Measurements from ENCODE around the gene OR8S1. TPM values are rescaled to one million over a fixed set of nuclear protein-coding genes. Genes with fewer than 3 reads are reported as not detected.
"Not testable (repeated sequence)": the region's sequence is repeated elsewhere in the genome, so short reads cannot be mapped to it uniquely, and the experiment has no call there.

Gene OR8S1
- not detected for polyA plus RNA-seq (2013, experiment 1 of 2)
- not detected for polyA plus RNA-seq (2013, experiment 2 of 2)

GRCh38 chr12:48525332-48525731 lies at the start of gene OR8S1:
Gene OR8S1, plus strand, starts transcription at chr12:48525632. Its CDS starts 0 bp downstream, at chr12:48525632.
- 82 to 90% methylated on average over 3 to 4 of the region's 5 CpGs for WGBS, 2 experiments (ENCODE audit: insufficient coverage in 2 of 2)
- Histone ChIP-seq H3K4me1 (ENCODE audit: control insufficient read depth, insufficient read depth, low read length, poor library complexity, severe bottlenecking) (no peaks in the 10 kb centered on the region), H3K27ac (ENCODE audit: low read depth, low read length, severe bottlenecking) (no peak within 1 kb of the TSS), H3K9me3 (ENCODE audit: control insufficient read depth, low read length) (no peaks in the 10 kb centered on the region), H3K36me3 (ENCODE audit: control insufficient read depth, insufficient read depth, low read length) (no peaks in the 10 kb centered on the region), H3K4me3 (ENCODE audit: extremely low read depth, insufficient read depth, low read length, poor library complexity, severe bottlenecking) (no peak within 1 kb of the TSS)

- 80% methylated on average over 1 of the region's 2 CpGs; no CpG with 5 or more reads in 1 of the 2 experiments for WGBS, 2 experiments (ENCODE audit: insufficient coverage in 2 of 2)
- Histone ChIP-seq H3K27ac (ENCODE audit: low read depth, low read length, severe bottlenecking) (no peak within 1 kb of the TSS), H3K36me3 (ENCODE audit: control insufficient read depth, insufficient read depth, low read length) (no peaks in the 10 kb centered on the region), H3K4me1 (ENCODE audit: control insufficient read depth, insufficient read depth, low read length, poor library complexity, severe bottlenecking) (no peaks in the 10 kb centered on the region), H3K9me3 (ENCODE audit: control insufficient read depth, low read length) (no peaks in the 10 kb centered on the region), H3K4me3 (ENCODE audit: extremely low read depth, insufficient read depth, low read length, poor library complexity, severe bottlenecking) (no peak within 1 kb of the TSS)
These were observed 43.2 kb upstream of the OR8S1 start, which contains the start of gene C12orf54 for GRCh38 chr12:48482198-48482597. Gene C12orf54, plus strand, starts transcription at chr12:48482498. Its CDS starts 799 bp downstream, at chr12:48483297.

- no peaks in the 10 kb centered on the region for H3K9me3 ChIP-seq (ENCODE audit: control insufficient read depth, low read length)
- H3K27ac ChIP-seq (ENCODE audit: low read depth, low read length, severe bottlenecking): no peak overlapping the region
- H3K36me3 ChIP-seq (ENCODE audit: control insufficient read depth, insufficient read depth, low read length): no peaks in the 10 kb centered on the region
- no peak overlapping the region for H3K4me3 ChIP-seq (ENCODE audit: extremely low read depth, insufficient read depth, low read length, poor library complexity, severe bottlenecking)
- H3K4me1 ChIP-seq (ENCODE audit: control insufficient read depth, insufficient read depth, low read length, poor library complexity, severe bottlenecking): no peaks in the 10 kb centered on the region
- 85 to 87% methylated on average over 3 of the region's 3 CpGs for WGBS, 2 experiments (ENCODE audit: insufficient coverage in 2 of 2)
These were observed 42.5 kb upstream of the OR8S1 start for GRCh38 chr12:48482930-48483329.

- H3K9me3 ChIP-seq (ENCODE audit: control insufficient read depth, low read length): no peaks in the 10 kb centered on the region
- H3K4me3 ChIP-seq (ENCODE audit: extremely low read depth, insufficient read depth, low read length, poor library complexity, severe bottlenecking): no peak overlapping the region
- H3K27ac ChIP-seq (ENCODE audit: low read depth, low read length, severe bottlenecking): no peak overlapping the region
- no peaks in the 10 kb centered on the region for H3K4me1 ChIP-seq (ENCODE audit: control insufficient read depth, insufficient read depth, low read length, poor library complexity, severe bottlenecking)
- H3K36me3 ChIP-seq (ENCODE audit: control insufficient read depth, insufficient read depth, low read length): no peaks in the 10 kb centered on the region
- WGBS, 2 experiments (ENCODE audit: insufficient coverage in 2 of 2): 80% methylated on average over 2 of the region's 2 CpGs; no CpG with 5 or more reads in 1 of the 2 experiments
These were observed 39.2 kb upstream of the OR8S1 start for GRCh38 chr12:48486261-48486660.

- no peak overlapping the region for H3K27ac ChIP-seq (ENCODE audit: low read depth, low read length, severe bottlenecking)
- WGBS, 2 experiments (ENCODE audit: insufficient coverage in 2 of 2): 82 to 89% methylated on average over 3 to 5 of the region's 5 CpGs
- H3K4me1 ChIP-seq (ENCODE audit: control insufficient read depth, insufficient read depth, low read length, poor library complexity, severe bottlenecking): no peaks in the 10 kb centered on the region
- H3K4me3 ChIP-seq (ENCODE audit: extremely low read depth, insufficient read depth, low read length, poor library complexity, severe bottlenecking): no peak overlapping the region
- H3K9me3 ChIP-seq (ENCODE audit: control insufficient read depth, low read length): no peaks in the 10 kb centered on the region
- no peaks in the 10 kb centered on the region for H3K36me3 ChIP-seq (ENCODE audit: control insufficient read depth, insufficient read depth, low read length)
These were observed 38.8 kb upstream of the OR8S1 start for GRCh38 chr12:48486679-48487078.

- Histone ChIP-seq H3K9me3 (ENCODE audit: control insufficient read depth, low read length) (no peaks in the 10 kb centered on the region), H3K4me1 (ENCODE audit: control insufficient read depth, insufficient read depth, low read length, poor library complexity, severe bottlenecking) (no peaks in the 10 kb centered on the region), H3K4me3 (ENCODE audit: extremely low read depth, insufficient read depth, low read length, poor library complexity, severe bottlenecking) (no peak overlapping the region), H3K36me3 (ENCODE audit: control insufficient read depth, insufficient read depth, low read length) (no peaks in the 10 kb centered on the region), H3K27ac (ENCODE audit: low read depth, low read length, severe bottlenecking) (no peak overlapping the region)
- 67 to 88% methylated on average over 1 of the region's 2 CpGs for WGBS, 2 experiments (ENCODE audit: insufficient coverage in 2 of 2)
These were observed 36.4 kb upstream of the OR8S1 start for GRCh38 chr12:48489012-48489411.

- WGBS, 2 experiments (ENCODE audit: insufficient coverage in 2 of 2): 81 to 93% methylated on average over 5 to 6 of the region's 7 CpGs
- H3K36me3 ChIP-seq (ENCODE audit: control insufficient read depth, insufficient read depth, low read length); H3K27ac ChIP-seq (ENCODE audit: low read depth, low read length, severe bottlenecking); H3K9me3 ChIP-seq (ENCODE audit: control insufficient read depth, low read length); H3K4me3 ChIP-seq (ENCODE audit: extremely low read depth, insufficient read depth, low read length, poor library complexity, severe bottlenecking); H3K4me1 ChIP-seq (ENCODE audit: control insufficient read depth, insufficient read depth, low read length, poor library complexity, severe bottlenecking): not testable (repeated sequence)
These were observed 36.0 kb upstream of the OR8S1 start for GRCh38 chr12:48489456-48489855.

- not testable (repeated sequence) for H3K36me3 ChIP-seq (ENCODE audit: control insufficient read depth, insufficient read depth, low read length); H3K27ac ChIP-seq (ENCODE audit: low read depth, low read length, severe bottlenecking); H3K9me3 ChIP-seq (ENCODE audit: control insufficient read depth, low read length); H3K4me1 ChIP-seq (ENCODE audit: control insufficient read depth, insufficient read depth, low read length, poor library complexity, severe bottlenecking); H3K4me3 ChIP-seq (ENCODE audit: extremely low read depth, insufficient read depth, low read length, poor library complexity, severe bottlenecking)
- 96% methylated on average over 4 of the region's 32 CpGs; no CpG with 5 or more reads in 1 of the 2 experiments for WGBS, 2 experiments (ENCODE audit: insufficient coverage in 2 of 2)
These were observed 25.2 kb upstream of the OR8S1 start for GRCh38 chr12:48500281-48500680.

- peaks cover 16% of the 10 kb centered on the region for H3K9me3 ChIP-seq (ENCODE audit: control insufficient read depth, low read length)
- H3K27ac ChIP-seq (ENCODE audit: low read depth, low read length, severe bottlenecking); H3K4me3 ChIP-seq (ENCODE audit: extremely low read depth, insufficient read depth, low read length, poor library complexity, severe bottlenecking); H3K36me3 ChIP-seq (ENCODE audit: control insufficient read depth, insufficient read depth, low read length); H3K4me1 ChIP-seq (ENCODE audit: control insufficient read depth, insufficient read depth, low read length, poor library complexity, severe bottlenecking): not testable (repeated sequence)
- 72 to 73% methylated on average over 2 of the region's 2 CpGs for WGBS, 2 experiments (ENCODE audit: insufficient coverage in 2 of 2)
These were observed 18.6 kb upstream of the OR8S1 start for GRCh38 chr12:48506836-48507235.

GRCh38 chr12:48508987-48509386 lies 16.4 kb upstream of the OR8S1 start:
- Histone ChIP-seq H3K4me1 (ENCODE audit: control insufficient read depth, insufficient read depth, low read length, poor library complexity, severe bottlenecking) (no peaks in the 10 kb centered on the region), H3K9me3 (ENCODE audit: control insufficient read depth, low read length) (peaks cover 12% of the 10 kb centered on the region), H3K4me3 (ENCODE audit: extremely low read depth, insufficient read depth, low read length, poor library complexity, severe bottlenecking) (no peak overlapping the region), H3K36me3 (ENCODE audit: control insufficient read depth, insufficient read depth, low read length) (no peaks in the 10 kb centered on the region), H3K27ac (ENCODE audit: low read depth, low read length, severe bottlenecking) (no peak overlapping the region)
- 58 to 62% methylated on average over 2 of the region's 2 CpGs for WGBS, 2 experiments (ENCODE audit: insufficient coverage in 2 of 2)

- H3K36me3 ChIP-seq (ENCODE audit: control insufficient read depth, insufficient read depth, low read length): no peaks in the 10 kb centered on the region
- H3K4me3 ChIP-seq (ENCODE audit: extremely low read depth, insufficient read depth, low read length, poor library complexity, severe bottlenecking): no peak overlapping the region
- H3K27ac ChIP-seq (ENCODE audit: low read depth, low read length, severe bottlenecking): no peak overlapping the region
- H3K9me3 ChIP-seq (ENCODE audit: control insufficient read depth, low read length): peaks cover 12% of the 10 kb centered on the region
- no peaks in the 10 kb centered on the region for H3K4me1 ChIP-seq (ENCODE audit: control insufficient read depth, insufficient read depth, low read length, poor library complexity, severe bottlenecking)
- WGBS, 2 experiments (ENCODE audit: insufficient coverage in 2 of 2): no CpG with 5 or more reads among the region's 1 CpG
These were observed 15.3 kb upstream of the OR8S1 start for GRCh38 chr12:48510111-48510510.

All from mesodermal cell (in vitro differentiated cells).